Measurements from ENCODE around the gene ATP9B.

- TF ChIP-seq, protein P1, sequence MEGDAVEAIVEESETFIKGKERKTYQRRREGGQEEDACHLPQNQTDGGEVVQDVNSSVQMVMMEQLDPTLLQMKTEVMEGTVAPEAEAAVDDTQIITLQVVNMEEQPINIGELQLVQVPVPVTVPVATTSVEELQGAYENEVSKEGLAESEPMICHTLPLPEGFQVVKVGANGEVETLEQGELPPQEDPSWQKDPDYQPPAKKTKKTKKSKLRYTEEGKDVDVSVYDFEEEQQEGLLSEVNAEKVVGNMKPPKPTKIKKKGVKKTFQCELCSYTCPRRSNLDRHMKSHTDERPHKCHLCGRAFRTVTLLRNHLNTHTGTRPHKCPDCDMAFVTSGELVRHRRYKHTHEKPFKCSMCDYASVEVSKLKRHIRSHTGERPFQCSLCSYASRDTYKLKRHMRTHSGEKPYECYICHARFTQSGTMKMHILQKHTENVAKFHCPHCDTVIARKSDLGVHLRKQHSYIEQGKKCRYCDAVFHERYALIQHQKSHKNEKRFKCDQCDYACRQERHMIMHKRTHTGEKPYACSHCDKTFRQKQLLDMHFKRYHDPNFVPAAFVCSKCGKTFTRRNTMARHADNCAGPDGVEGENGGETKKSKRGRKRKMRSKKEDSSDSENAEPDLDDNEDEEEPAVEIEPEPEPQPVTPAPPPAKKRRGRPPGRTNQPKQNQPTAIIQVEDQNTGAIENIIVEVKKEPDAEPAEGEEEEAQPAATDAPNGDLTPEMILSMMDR (IDR thresholded peaks at IDR 0.05) = no peak
- TF ChIP-seq POLR2A (IDR thresholded peaks at IDR 0.05) = no peak
These were observed 190.0 kb downstream of the ATP9B start for GRCh38 chr18:79259218-79259617.

All from right lobe of liver (tissue), 4 donors.